Gastroesophageal sphincter (tissue), 4 donors: Measurements from ENCODE around the gene THAP8. TPM values are rescaled to one million over a fixed set of nuclear protein-coding genes. Genes with fewer than 3 reads are reported as not detected.

ENCODE experiments used
- ATAC-seq: fragments of 150-250 bp; one replicate; pipeline ENCODE4 v1.9.1; 2016; ENCODE audit warnings: mild to moderate bottlenecking, moderate library complexity
- H3K27ac ChIP-seq, 4 donors: fragments of 200-600 bp; sonication (generic) in 3 of 4; 1 replicate in 3 of 4; 2 replicates in 1 of 4; pipeline ENCODE4 v1.5.1; 2016 to 2019
- H3K27me3 ChIP-seq: fragments of 200-600 bp; sonication (generic); one replicate; pipeline ENCODE4 v1.5.1; 2019
- H3K36me3 ChIP-seq, 2 donors: fragments of 200-600 bp; sonication (generic); one replicate each; pipeline ENCODE4 v1.5.1; 2019; ENCODE audit warnings: control low read depth in 1 of 2
- H3K4me1 ChIP-seq, 3 donors: fragments of 200-600 bp; sonication (generic); 1 replicate in 2 of 3; 2 replicates in 1 of 3; pipeline ENCODE4 v1.5.1; 2016 to 2019; ENCODE audit warnings: control low read depth in 2 of 3
- H3K4me3 ChIP-seq, 2 donors: fragments of 200-600 bp; sonication (generic); one replicate each; pipeline ENCODE4 v1.5.1; 2019; ENCODE audit warnings: mild to moderate bottlenecking in 1 of 2, moderate library complexity in 1 of 2
- H3K9me3 ChIP-seq, 3 donors: fragments of 200-600 bp; sonication (generic); one replicate each; pipeline ENCODE4 v1.5.1; 2017 to 2019; ENCODE audit warnings: control low read depth in 2 of 3
- CTCF ChIP-seq, 4 experiments: fragments of 200-600 bp in 2 of 4; fragments of 450-650 bp in 2 of 4; sonication (generic) in 1 of 4; IDR thresholded peaks; one replicate each; pipeline ENCODE4 v1.5.1; 2017 to 2019; ENCODE audit warnings: antibody characterized with exemption in 4 of 4, mild to moderate bottlenecking in 2 of 4, moderate library complexity in 2 of 4
- EP300 ChIP-seq: sonication (generic); formaldehyde crosslinking; IDR thresholded peaks from one replicate; pipeline ENCODE4 v1.6.1; 2017; ENCODE audit warnings: antibody characterized with exemption, mild to moderate bottlenecking
- POLR2A ChIP-seq, 2 donors: fragments of 450-650 bp; IDR thresholded peaks; one replicate each; pipeline ENCODE4 v1.6.1; 2017; ENCODE audit warnings: antibody characterized with exemption in 2 of 2, mild to moderate bottlenecking in 2 of 2, moderate library complexity in 1 of 2
- POLR2AphosphoS5 ChIP-seq: sonication (generic); formaldehyde crosslinking; IDR thresholded peaks from one replicate; pipeline ENCODE4 v1.6.1; 2017; ENCODE audit warnings: antibody characterized with exemption
- WGBS, 2 donors: methylation state at CpG; one replicate each; pipeline ENCODE4 v1.1.5; 2018; ENCODE audit warnings: low coverage in 1 of 2; 5-methylcytosine and 5-hydroxymethylcytosine counted together
- total RNA-seq, 4 donors: library from RNA; depleted of rRNA; stranded (reverse); fragments of >200 nt; gene quantifications; one replicate each; pipeline ENCODE4 v1.1.0, GENCODE V29; 2016

THAP8 gene
- total RNA-seq, 4 donors from 2014 or later = 5.3 to 16.8 (median 9.4) TPM

- no peaks in the 10 kb centered on the region for H3K27me3 ChIP-seq
- H3K36me3 ChIP-seq = no peaks in the 10 kb centered on the region
- ATAC-seq = no peak
- 60 to 94% methylated on average over 2 to 3 of the region's 13 CpGs for WGBS, 2 donors
- no peak for TF ChIP-seq POLR2AphosphoS5
- TF ChIP-seq EP300 = no peak
- TF ChIP-seq CTCF (IDR thresholded peaks at IDR 0.05) = no peak
- no peak for TF ChIP-seq POLR2A (IDR thresholded peaks at IDR 0.05)
- no peak overlapping the region for H3K4me3 ChIP-seq
- H3K9me3 ChIP-seq = no peaks in the 10 kb centered on the region
- H3K4me1 ChIP-seq = no peaks in the 10 kb centered on the region
- H3K27ac ChIP-seq = no peak overlapping the region
These were observed 37.0 kb upstream of the THAP8 start for GRCh38 chr19:36090910-36091695.

GRCh38 chr19:36089847-36090246 lies 35.8 kb upstream of the THAP8 start:
- H3K4me3 ChIP-seq = no peak overlapping the region
- ATAC-seq = no peak
- H3K9me3 ChIP-seq = no peaks in the 10 kb centered on the region
- no peak overlapping the region for H3K27ac ChIP-seq
- no peaks in the 10 kb centered on the region for H3K27me3 ChIP-seq
- TF ChIP-seq POLR2AphosphoS5 (no peak), POLR2A (IDR thresholded peaks at IDR 0.05) (no peak), EP300 (no peak), CTCF (IDR thresholded peaks at IDR 0.05) (no peak)
- 92 to 100% methylated on average over 1 to 2 of the region's 5 CpGs for WGBS, 2 donors
- no peaks in the 10 kb centered on the region for H3K4me1 ChIP-seq
- H3K36me3 ChIP-seq = no peaks in the 10 kb centered on the region

- no peak for ATAC-seq
- Histone ChIP-seq H3K4me1 (no peaks in the 10 kb centered on the region), H3K4me3 (no peak overlapping the region), H3K9me3 (no peaks in the 10 kb centered on the region), H3K36me3 (no peaks in the 10 kb centered on the region), H3K27me3 (no peaks in the 10 kb centered on the region), H3K27ac (no peak overlapping the region)
- 83 to 93% methylated on average over 2 of the region's 9 CpGs for WGBS, 2 donors
- TF ChIP-seq POLR2AphosphoS5 = no peak
- TF ChIP-seq EP300 = no peak
- TF ChIP-seq POLR2A (IDR thresholded peaks at IDR 0.05) = no peak
- no peak for TF ChIP-seq CTCF (IDR thresholded peaks at IDR 0.05)
These were observed 32.2 kb upstream of the THAP8 start for GRCh38 chr19:36086326-36086725.

- no peaks in the 10 kb centered on the region for H3K4me1 ChIP-seq
- no peaks in the 10 kb centered on the region for H3K9me3 ChIP-seq
- ATAC-seq = no peak
- WGBS, 2 donors = no CpG with 5 or more reads among the region's 12 CpGs
- no peak overlapping the region for H3K27ac ChIP-seq
- H3K4me3 ChIP-seq = no peak overlapping the region
- no peaks in the 10 kb centered on the region for H3K27me3 ChIP-seq
- H3K36me3 ChIP-seq = no peaks in the 10 kb centered on the region
- TF ChIP-seq POLR2AphosphoS5 (no peak), EP300 (no peak), CTCF (IDR thresholded peaks at IDR 0.05) (no peak), POLR2A (IDR thresholded peaks at IDR 0.05) (no peak)
These were observed 30.3 kb upstream of the THAP8 start for GRCh38 chr19:36084231-36085009.
